Hematopoietic multipotent progenitor cell treated with erythropoietin and hydrocortisone succinate and interleukin-3 and kit ligand, for 6 days (in vitro differentiated cells): ENCODE results near the gene HCRTR2.
"Not testable (repeated sequence)": the region's sequence is repeated elsewhere in the genome, so short reads cannot be mapped to it uniquely, and the experiment has no call there.

ENCODE experiments used
- DNase-seq: peaks from one replicate; pipeline ENCODE4 v3.0.0-alpha.2; 2015

The HCRTR2 gene

DNA sequence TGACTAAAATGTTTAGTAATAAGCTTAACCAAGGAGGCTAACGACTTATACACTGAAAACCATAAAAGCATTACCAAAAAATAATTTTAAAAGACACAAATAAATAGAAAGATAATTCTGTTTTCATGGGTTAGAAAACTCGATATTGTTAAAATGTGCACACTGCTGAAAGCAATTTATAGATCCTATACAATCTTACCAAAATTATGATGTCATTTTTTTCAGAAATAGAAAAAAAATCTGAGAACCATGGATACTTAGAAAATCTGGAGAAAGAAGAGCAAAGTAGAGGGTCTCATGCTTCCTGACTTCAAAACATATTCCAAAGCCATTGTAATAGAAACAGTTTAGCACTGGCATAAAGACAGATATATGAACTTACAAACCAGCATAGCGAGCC is 46.6 kb downstream of the HCRTR2 start:
- DNase-seq = no peak

DNA sequence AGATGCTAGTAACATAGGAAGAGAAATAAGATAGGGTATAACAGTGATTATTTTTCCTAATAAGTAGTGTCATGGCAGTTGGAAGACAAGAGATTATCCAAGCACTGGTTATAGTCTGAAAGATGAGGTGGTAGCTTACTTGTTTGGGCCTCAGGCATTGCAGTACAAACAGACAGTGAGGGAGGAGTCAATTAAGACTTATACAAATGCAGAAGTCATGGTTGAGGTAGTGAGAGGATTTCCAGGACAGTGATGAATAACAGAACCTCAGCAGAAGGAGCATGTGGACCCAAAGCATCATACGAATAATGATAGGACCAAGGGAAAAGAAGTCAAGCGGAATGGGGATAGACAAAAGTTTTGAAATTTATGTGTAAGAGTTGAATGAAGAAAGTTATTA is 53.5 kb downstream of the HCRTR2 start:
- no peak for DNase-seq

GRCh38 chr6:55239099-55239498 is 64.8 kb downstream of the HCRTR2 start:
- no peak for DNase-seq

GRCh38 chr6:55240975-55241605 is 66.8 kb downstream of the HCRTR2 start:
- DNase-seq = peak; percentile 45

GRCh38 chr6:55250400-55250799 is 76.1 kb downstream of the HCRTR2 start:
- no peak for DNase-seq

DNA sequence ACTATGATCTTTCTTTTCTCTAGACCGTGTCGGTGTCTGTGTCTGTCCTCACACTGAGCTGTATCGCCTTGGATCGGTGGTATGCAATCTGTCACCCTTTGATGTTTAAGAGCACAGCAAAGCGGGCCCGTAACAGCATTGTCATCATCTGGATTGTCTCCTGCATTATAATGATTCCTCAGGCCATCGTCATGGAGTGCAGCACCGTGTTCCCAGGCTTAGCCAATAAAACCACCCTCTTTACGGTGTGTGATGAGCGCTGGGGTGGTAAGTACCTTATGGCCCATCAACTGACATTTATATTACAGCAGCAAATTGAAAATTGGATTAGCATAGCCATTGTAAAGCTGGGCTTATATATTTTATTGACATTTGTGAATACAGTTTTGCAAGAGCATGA is 80.8 kb downstream of the HCRTR2 start:
- DNase-seq = no peak

- no peak for DNase-seq
Observed at GRCh38 chr6:55260181-55260580, 85.9 kb downstream of the HCRTR2 start.

DNA sequence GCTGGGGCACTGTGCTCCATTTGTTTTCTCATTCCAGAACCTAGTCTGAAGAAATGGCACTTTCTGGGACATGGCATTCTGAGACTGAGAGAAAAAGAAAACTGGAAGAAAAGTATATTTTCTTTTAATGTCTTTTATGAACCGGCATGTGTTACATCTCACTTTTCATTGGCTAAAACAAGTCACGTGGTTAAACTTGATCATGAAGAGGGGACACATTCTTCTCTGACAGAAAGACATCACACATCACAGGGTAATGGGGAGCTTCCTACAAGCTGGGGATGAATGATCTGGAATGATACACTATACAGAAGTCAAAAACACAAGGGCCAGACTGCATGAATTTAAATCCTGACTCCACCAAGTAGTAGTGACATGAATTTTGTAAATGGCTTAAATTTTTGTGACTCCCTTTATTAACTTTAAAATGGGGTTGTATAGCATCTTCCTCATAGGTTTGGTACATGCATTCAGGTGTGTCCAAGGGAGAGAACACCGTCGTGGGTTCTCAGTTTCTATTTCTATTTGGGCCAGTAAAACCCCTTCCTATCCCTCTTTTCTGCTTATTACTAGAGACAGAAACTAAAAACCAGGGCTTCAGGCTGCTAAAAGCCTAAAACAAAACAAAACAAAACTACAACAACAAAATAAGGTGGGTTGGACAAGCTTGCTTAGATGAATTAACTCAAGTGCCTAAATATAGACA is 91.2 kb downstream of the HCRTR2 start:
- no peak for DNase-seq

DNA sequence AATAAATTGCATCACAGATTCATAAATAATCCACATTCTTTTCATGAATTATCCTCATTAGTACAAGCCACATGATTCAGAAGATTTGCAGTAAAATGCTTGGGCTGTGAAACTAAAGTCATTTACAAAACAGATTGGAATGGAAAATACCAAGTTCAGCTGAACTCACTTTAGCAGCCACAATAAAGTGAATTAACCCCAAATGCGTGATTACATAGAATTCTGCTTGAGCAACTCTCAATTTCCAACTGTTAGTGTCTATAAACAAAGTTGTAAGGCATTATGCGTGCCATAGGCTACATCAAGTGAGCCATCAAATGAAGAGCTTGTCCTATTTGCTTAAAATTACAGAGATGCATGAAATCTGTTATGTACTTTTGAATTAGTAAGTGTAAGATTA is 92.6 kb downstream of the HCRTR2 start:
- DNase-seq = no peak

DNA sequence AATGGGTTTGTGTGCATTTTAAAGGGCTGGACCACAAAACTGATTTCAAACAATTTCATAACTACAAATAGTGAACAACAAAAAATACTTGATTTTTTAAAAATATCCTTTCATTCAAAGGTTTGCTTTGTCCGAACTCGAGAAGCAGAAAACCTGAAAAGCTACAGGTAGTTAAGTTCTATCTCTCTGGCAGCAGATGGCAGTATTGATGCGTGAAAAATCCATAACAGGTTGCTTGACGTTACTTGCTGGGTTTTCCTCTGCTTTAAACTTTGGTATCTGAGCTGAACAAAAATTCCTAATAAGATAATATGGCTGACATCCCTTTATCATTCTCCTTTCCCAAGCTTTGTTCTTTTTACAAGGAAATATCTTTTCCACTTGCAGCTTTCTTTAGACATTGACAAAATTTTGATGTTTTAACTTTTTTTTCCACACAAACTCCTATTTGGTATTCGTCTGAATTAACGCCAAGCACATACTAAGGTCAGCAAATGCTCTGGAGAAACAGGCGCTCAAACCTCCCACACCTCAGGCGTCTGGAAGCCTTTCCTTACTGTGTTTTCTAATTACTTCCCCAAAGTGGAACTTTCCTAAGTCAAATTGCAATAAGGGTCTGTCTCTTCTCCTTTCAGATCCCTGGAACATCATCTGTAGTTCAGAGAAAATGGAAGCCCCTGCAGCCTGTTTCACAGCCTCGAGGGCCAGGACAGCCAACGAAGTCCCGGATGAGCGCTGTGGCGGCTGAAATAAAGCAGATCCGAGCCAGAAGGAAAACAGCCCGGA is 102.6 kb downstream of the HCRTR2 start:
- DNase-seq = peak; percentile 52

DNA sequence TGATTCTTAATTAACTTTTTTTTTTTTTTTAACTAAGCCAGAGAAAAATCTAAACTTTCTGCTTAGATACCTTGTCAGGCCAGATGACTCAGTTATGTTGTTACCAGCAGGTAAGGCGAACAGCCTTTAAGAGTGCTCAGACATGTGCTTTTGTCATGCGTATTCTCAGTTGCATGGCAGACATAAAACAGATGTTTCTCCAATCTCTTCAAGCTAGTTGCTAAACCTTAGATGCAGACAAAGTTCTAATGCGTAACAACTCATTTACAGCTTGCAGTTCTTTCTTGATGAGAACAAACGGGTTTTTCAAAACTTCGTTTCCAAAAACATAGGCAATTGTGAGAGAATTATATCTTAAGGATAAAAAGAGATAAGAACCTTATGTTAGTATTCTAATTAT is 103.3 kb downstream of the HCRTR2 start:
- no peak for DNase-seq

DNA sequence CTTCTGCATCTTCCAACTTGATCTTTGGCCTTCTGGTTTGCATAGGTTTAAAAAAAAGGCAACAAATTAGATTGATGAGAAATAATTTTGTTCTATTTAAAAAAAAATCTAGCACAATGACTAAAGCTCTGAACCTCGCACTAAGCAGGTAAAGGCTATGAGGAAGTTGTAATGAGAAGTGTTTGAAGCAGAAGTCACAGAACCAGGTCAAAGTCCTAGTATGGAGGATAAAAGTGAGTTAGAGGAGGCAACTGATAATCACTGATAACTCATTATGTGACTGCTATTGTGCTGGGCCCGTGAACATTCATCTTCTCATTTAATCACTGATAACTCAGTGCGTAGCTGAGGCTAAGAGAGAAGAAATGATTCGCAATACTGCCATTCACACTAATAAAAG is 106.9 kb downstream of the HCRTR2 start:
- DNase-seq = no peak

- no peak for DNase-seq
Observed at GRCh38 chr6:55282115-55282514, 107.8 kb downstream of the HCRTR2 start.

DNA sequence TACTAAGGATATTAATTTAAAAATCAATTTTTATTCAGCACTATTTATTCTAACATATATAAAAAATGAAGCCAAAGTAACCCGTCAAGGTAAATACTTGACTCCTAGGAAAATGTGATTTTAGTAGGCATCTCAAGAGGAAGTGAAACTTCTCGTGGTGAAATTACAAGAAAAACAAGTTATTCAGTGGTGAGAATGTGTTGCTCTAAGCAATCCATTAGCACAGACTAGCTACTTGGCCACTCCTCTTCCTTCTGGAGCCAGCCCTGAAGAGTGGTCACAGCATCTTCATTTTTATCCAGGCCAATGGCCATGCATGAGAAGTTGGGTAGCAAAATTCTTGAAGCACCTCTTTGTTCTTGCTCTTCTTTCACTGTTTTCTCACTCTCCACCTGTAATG is 112.5 kb downstream of the HCRTR2 start:
- no peak for DNase-seq

DNA sequence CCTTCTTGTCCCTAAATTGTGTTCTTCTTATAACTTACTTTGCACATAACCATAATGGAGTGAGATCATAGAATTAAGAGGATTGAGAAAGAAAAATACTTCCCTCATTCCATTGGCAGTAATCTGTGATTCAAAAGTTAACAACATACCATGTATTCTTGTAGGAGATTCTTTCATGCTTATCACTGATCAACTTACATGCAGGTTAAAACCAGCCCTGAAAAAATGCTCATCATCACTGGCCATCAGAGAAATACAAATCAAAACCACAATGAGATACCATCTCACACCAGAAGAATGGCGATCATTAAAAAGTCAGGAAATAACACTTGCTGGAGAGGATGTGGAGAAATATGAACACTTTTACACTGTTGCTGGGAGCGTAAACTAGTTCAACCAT is 116.4 kb downstream of the HCRTR2 start:
- DNase-seq = no peak

GRCh38 chr6:55293116-55293515 is 118.8 kb downstream of the HCRTR2 start:
- peak; percentile 28 for DNase-seq

GRCh38 chr6:55297214-55297613 is 122.9 kb downstream of the HCRTR2 start:
- not testable (repeated sequence) for DNase-seq

GRCh38 chr6:55299286-55299985 is 125.1 kb downstream of the HCRTR2 start:
- DNase-seq = no peak

- no peak for DNase-seq
Observed at GRCh38 chr6:55304747-55305146, 130.4 kb downstream of the HCRTR2 start.

GRCh38 chr6:55319961-55320695 is 145.8 kb downstream of the HCRTR2 start:
- DNase-seq = no peak

GRCh38 chr6:55320696-55321086 is 146.4 kb downstream of the HCRTR2 start:
- no peak for DNase-seq

GRCh38 chr6:55327169-55327568 is 152.9 kb downstream of the HCRTR2 start, which contains the start of gene GFRAL:
GFRAL (plus strand) TSS chr6:55327469; CDS start chr6:55327555, 86 bp downstream.
- DNase-seq = no peak
